GM21528 (cell line): ENCODE data around the gene LRRC25.
"Not testable (repeated sequence)": the region's sequence is repeated elsewhere in the genome, so short reads cannot be mapped to it uniquely, and the experiment has no call there.

Experiments
- ATAC-seq: cut with Tn5 transposase; IDR thresholded peaks from one replicate; pipeline ENCODE4 v1.9.1; 2021; ENCODE audit warnings: mild to moderate bottlenecking, moderate library complexity; ENCODE audit not compliant: unreplicated experiment, low FRiP score

Gene LRRC25

GRCh38 chr19:18385675-18386542 is 11.5 kb downstream of the LRRC25 start, which contains the start of gene GDF15:
Gene GDF15 (plus strand): TSS chr19:18386158. CDS start chr19:18386190, 32 bp downstream.
- ATAC-seq: no peak

GRCh38 chr19:18385359-18385674 is 12.1 kb downstream of the LRRC25 start:
- ATAC-seq: no peak

- ATAC-seq: no peak
Measured at GRCh38 chr19:18384775-18385174, 12.6 kb downstream of the LRRC25 start.

GRCh38 chr19:18383622-18384021 is 13.8 kb downstream of the LRRC25 start:
- ATAC-seq: not testable (repeated sequence)

- no peak for ATAC-seq
Measured at GRCh38 chr19:18380843-18381242, 16.6 kb downstream of the LRRC25 start.

- ATAC-seq: no peak
Measured at GRCh38 chr19:18379803-18380747, 17.3 kb downstream of the LRRC25 start.

- no peak for ATAC-seq
Measured at GRCh38 chr19:18377026-18377425, 20.4 kb downstream of the LRRC25 start.

GRCh38 chr19:18373892-18374629 is 23.4 kb downstream of the LRRC25 start:
- peak; percentile 52 for ATAC-seq

GRCh38 chr19:18373407-18373891 is 24.0 kb downstream of the LRRC25 start:
- no peak for ATAC-seq

GRCh38 chr19:18368504-18369222 is 28.8 kb downstream of the LRRC25 start:
- no peak for ATAC-seq

GRCh38 chr19:18366021-18366435 is 31.4 kb downstream of the LRRC25 start:
- no peak for ATAC-seq

GRCh38 chr19:18364826-18365528 is 32.4 kb downstream of the LRRC25 start:
- no peak for ATAC-seq

- not testable (repeated sequence) for ATAC-seq
Measured at GRCh38 chr19:18364277-18364825, 33.1 kb downstream of the LRRC25 start.

GRCh38 chr19:18363787-18364186 is 33.6 kb downstream of the LRRC25 start:
- ATAC-seq: no peak

GRCh38 chr19:18362934-18363542 is 34.4 kb downstream of the LRRC25 start:
- no peak for ATAC-seq

- no peak for ATAC-seq
Measured at GRCh38 chr19:18361646-18362045, 35.8 kb downstream of the LRRC25 start.

GRCh38 chr19:18357041-18357440 is 40.4 kb downstream of the LRRC25 start:
- no peak for ATAC-seq

GRCh38 chr19:18354743-18355142 is 42.7 kb downstream of the LRRC25 start:
- not testable (repeated sequence) for ATAC-seq
